SK-N-MC (cell line): Measurements from ENCODE around the gene ZNF575.

Source experiments
- EZH2 ChIP-seq: fragments of 200-600 bp; sonication (generic); IDR thresholded peaks from one replicate; pipeline ENCODE4 v1.6.1; 2017; ENCODE audit warnings: antibody characterized with exemption
- POLR2AphosphoS5 ChIP-seq: IDR thresholded peaks from 2 replicates; pipeline ENCODE4 v1.6.1; 2012; ENCODE audit warnings: mild to moderate bottlenecking, low read depth, low read length, borderline replicate concordance

- TF ChIP-seq POLR2AphosphoS5, result no peak
- no peak for TF ChIP-seq EZH2
Measured at GRCh38 chr19:43553656-43554055, 20.7 kb downstream of the ZNF575 start.
